HG02763 (cell line): ENCODE results near the gene COMT.

ENCODE experiments used
- ATAC-seq: cut with Tn5 transposase; IDR thresholded peaks from one replicate; pipeline ENCODE4 v1.9.1; 2021; ENCODE audit warnings: mild to moderate bottlenecking, moderate library complexity; ENCODE audit not compliant: unreplicated experiment

The COMT gene

DNA sequence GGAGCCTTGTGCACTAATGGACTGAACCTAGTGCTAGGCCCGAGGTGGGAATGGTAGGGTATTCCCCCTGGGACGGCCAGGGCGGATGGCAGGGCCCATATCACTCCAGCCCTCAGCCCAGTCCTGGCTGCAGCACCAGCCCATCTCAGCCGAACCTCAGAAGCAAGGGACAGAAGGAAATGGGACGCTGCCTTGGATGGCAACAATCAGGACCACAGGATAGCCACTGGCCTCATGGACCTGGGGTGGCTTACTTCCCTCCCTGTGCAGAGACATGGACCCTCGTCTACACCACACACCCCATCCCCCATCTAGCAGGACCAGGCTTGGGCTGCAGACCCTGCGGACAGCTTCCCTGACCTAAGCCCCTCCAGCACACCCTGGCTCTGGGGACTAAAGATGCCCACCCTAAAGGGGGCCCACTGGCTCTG, 50.9 kb downstream of the COMT start:
- no peak for ATAC-seq

DNA sequence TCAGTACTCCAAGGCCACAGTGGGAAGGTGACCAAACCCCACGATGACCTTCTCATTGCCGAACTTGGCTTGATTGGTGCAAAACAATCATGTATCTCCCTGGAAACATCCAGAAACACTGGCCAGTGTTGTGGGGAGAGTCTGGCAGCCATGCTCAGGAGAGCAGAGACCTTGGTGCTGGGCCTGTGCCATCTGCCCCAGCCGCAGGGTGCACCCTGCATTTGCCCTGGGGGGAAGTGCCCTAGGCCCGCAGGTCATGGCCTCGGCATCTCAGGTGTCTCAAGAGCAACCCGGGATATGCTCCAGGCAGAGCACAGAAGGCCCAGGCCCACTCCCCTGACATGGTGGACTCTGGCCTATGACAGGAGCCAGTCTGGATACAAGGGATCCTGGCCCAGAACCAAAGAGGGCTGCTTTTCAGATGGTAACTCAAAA, 51.4 kb downstream of the COMT start:
- no peak for ATAC-seq

DNA sequence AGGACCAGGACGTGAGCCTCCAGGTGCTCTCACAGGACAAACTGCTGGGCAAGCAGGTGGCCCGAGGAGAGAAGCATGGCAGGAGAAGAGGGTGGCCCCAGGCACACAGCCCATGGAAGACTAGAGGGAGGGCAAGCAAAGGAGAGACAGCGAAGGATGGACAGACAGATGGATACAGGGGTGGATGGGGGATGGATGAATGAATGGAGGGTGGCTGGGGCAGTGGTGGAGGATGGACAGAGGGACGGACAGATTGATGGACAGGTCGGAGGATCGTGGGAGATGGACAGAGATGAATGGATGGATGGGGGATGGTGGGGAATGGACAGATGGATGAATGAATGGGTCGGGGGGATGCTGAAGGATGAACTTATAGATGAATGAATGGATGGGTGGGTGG, 52.4 kb downstream of the COMT start:
- ATAC-seq, result no peak

DNA sequence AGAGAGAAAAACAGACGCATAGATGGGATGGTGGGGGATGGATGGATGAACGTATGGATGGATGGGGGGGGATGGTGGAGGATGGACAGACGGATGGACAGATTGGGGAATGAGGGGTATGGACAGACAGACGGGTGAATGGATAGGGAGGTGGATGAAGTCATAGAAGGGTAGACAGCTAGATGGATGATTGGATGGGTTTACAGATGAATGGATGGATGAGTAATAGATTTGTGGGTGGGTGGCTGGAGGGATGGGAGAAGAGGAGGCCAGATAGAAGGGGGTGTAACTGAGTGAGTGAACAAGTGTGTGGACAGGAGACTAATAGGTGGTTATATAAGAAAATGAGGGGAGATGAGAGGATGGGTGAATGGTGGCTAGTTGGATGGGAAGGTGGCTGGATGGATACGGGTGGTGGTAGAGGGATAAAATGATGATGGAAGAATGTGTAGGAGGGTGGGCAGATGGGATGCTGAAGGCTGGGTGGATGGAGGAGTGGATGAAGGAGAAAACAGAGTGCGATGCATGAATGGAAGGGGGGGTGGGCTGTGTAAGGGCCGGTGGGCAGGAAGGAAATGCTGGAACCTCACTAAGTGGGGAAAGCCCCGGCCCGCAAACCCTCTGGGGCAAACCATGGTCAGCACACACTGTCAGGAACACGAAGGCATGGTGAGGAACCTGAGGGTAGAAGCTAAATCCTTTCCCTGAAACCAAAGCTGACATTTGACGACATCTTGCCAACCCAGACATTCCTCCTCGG, 53.5 kb downstream of the COMT start:
- no peak for ATAC-seq

DNA sequence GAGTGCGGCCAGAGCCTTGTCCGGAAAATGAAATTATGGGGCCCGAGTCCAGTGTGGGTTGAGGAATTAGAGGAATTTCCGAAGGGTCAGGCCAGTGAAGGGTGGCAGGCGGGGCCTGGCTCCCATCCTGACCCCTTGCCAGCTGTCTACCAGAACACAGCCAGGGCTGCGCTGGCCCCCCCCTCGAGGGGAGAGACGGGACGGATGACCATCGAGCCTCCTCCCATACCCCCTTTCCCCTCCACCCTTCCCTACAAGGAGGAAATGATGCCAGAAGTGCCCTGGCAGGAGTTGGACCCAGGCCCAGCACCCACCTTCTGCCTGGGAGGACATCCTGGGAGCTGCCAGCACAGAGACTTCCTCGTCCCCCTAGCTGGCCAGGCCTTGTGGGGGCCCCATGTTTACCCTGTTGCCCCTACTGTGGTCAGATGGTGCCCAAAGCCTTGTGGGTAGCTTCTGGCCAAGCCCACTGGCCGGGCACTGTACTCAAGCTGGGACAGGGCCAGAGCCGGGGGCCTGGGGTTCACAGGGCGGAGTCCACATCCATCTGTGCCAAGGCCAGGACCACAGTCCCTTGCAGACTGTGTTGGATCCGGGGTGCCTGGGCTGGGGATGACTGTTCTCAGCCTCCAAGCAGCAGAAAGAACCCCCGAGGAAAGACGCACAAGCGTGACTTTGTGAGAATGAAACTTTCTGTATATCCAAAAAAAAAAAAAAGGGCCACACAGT, 54.2 kb downstream of the COMT start:
- no peak for ATAC-seq

DNA sequence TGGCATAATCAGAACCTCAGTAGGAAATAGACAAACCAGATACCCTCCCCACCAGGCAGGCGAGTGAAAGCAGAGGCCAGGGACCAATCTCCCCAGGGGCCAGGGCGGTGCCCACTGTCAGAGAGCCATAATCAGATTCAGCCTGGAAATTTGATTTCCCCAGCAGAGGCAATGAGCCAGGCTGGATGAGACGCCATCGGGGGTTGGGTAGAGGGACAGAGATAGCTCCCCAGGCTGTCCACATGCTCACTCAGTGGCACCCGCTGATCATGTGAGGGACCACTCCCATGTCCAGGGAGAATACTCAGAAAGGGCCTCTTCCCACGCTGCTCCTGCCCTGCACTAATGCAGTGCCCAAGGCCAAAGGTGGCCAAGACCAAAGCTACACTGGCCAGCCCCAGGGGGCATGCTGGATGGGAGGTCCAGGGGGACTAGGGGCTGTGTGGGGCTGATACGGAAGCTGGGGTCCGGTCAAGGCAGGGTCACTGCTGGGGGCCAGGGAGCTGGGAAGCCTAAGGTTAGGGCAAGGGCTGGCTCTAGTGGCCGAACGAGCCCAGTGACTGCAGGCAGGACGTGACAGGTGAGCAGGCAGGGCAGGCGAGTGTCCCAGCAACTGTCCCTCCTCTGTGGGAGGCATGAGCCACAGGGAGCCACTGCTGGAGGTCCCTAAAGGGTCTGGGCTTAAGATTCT, 55.3 kb downstream of the COMT start:
- no peak for ATAC-seq

DNA sequence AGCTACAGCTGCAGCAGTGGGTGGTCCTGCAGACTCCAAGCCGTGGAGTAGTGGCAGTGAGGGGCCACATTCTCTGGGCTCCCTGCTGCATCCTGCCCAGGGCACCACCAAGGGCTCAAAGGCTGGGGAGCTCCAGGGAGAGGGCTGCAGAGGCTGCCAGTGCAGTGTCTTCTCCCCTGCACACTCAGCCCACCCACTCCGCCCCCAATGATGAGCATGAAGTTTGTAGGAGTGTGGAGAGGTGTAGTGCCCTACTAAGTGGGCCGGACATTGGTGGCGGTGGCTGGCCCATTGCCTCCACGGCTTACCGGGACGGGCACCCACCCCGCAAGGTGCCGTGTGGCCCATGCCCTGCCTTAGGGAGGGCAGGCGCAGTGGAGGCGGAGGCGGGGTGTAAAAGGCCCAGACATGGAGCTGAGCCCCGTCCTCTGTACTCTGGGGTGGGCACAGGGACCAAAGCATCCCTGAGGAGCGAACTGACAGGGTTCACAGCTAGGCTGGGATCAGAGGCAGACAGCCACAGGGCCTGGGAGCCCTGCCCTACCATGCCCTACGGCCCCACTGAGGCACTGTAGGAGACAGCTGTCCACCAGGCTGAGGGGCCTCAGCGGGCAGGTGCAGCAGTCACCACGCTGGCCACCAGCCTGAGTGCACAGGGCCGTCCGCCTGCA, 56.1 kb downstream of the COMT start:
- ATAC-seq, result no peak

DNA sequence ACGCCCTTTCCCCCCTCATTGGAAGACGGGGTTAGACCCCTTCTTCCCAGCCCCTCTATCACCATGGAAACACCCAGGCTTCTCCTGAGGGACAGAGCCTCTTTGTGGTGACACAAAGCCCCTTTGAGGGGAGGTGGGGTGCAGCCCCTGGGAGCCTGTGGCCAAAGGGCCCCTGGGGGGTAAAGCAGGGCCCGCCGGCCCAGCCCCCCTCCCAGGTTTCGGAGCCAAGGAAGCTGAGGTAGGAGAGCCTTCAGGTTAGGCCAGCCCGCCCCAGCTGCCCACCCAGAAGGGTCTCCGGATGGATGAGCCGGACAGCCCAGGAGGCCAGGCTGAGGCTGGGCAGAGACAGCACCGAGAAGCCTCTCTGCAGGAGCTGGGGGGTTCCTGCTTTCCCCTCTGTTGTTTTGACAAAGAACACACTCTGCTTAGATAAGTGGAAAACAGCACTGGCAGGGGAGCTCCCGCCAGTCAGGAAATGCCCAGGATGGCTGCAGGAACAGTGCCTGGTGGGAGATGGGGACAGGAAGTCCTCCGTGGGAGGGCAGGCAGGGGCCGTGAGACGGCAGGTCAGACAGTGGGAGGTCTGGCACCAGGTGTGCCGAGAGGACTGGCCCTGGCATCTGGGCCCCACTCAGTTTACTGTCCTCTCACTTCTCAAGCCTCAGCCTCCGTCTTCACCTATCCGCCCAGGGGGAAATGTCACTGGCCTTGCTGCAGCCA, 56.8 kb downstream of the COMT start:
- ATAC-seq, result no peak

DNA sequence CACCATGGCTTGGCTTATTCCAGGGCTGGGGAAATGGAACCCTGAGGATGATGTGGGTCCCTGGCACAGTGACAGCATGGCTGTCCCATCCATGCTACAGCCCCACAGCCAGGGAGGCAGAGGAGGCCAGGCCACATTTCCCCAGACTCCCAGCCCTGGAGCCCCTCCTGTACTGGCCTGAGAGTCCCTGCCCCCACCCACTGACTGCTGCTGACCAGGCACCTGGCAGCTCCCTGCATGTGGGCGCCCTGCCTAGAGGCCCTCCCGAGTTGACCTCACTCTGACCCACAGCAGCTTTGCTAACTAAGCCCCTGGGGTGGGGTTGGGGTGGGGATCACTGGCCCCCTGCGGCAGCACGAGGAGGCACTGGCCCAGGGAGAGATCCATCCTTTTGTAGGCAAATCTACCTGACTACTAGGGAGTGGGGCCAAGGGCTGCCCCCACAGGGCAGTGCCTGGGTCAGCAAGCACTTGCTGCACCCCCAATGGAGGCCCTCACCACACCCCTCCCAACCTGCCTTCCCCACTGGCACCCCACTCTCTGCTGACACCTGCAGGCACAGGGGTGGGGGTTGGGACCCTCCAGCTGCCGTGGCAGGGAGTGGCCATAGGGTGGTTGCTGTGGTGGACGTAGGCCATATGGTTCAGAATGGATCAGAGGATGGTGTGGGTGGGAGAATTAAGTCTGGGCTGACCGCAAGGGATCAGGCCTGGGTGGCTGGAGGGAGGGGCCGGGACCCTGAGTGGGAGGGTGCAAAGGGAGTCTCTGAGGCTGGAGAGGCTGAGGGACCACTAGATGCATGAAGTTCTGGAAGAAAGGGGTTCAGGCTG, 57.6 kb downstream of the COMT start:
- no peak for ATAC-seq

DNA sequence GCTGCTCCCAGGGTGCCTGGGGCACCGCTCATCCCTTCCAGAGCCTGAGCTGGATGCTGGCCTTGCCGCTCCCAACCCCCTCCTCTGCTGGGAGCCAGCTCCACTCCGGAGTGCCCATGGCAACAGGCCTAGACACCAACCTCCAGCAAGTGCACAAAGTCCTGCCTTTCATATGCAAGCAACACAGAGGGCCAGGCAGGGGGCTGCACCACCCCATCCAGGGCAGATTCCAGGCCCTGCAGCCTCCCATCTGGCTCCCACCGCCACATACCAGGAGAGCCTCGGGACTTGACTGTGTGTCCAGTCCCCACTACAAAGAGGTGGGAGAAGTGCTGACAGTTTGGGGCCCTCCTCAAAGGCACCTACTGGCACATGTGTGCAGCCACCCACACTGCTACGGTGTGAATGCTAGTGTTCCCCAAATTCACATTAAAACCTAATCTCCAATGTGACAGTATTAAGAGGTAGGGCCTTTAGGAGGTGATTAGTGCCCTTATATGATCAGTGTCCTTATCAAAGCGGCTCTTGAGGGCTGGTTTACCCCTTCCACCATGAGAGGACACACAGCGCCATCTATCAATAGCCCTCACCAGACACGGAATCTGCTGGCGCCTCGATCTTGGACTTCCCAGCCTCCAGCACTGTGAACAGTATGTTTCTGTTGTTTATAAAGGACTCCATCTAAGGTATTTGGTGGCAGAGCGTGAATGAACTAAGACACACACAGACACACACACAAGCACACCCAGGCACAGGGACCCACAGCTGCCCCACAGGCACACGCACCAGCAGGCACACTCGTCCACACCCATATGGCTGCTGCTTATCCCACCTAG, 58.9 kb downstream of the COMT start:
- no peak for ATAC-seq

DNA sequence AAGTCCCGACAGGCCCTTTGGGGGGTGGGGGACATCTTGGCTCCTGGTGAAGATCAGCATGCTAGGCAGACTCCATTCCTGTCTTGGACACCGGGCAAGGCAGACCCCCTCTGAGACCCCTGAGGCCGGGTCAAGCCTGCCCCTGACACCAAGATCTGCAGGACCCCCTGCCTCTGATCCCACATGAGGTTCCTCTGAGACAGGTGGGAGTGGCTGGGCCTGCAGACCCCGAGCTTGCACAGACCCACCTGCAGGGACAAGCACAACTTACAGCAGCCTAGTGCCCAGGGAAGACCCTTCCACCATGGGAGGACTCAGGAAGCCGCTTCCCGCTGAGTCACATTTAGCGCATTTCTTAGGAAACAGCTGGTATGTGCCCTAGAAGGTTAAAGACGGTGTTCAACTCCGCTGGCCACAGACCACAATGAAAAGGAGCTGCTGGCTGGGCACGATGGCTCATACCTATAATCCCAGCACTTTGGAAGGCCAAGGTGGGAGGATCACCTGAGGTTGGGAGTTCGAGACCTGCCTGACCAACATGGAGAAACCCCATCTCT, 59.6 kb downstream of the COMT start:
- ATAC-seq, result no peak

DNA sequence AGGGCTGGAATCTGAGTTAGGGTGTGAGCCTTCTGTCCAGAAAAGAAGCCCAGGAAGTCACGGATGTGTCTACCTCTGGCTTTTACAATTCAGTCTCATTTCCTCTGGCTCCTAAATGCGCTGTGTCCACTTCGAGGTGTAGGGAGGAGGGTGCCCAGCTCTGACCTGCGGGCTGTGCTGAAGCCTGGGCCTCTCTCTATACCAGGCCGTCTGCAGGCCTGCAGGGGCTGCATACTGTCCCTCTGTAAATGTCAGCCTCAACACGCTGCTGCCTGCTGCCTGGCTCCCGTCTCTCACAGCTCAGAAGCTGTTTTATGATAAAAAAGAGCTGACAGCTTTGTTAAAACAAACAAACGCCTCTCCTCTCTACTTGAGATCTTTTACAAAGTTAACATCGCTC, 60.6 kb downstream of the COMT start:
- no peak for ATAC-seq

DNA sequence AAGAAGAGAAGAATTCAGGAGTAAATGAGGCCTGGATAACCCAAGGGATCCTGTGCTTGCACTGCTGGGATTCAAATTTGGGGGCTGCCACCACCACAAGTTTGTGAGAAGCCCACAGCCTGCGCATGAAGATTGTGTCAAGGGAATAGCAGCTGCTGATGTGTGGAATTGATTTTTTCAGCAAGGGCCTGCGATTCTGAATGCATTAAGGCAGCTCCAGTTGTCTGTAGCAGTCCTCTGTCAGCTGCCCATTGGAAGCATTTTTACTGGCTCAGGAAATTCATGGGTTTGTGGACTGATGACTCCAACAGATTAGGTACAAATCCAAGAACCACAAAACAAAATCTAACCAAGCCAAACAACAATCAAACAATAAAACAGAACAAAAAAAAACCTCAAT, 61.1 kb downstream of the COMT start:
- ATAC-seq, result no peak

DNA sequence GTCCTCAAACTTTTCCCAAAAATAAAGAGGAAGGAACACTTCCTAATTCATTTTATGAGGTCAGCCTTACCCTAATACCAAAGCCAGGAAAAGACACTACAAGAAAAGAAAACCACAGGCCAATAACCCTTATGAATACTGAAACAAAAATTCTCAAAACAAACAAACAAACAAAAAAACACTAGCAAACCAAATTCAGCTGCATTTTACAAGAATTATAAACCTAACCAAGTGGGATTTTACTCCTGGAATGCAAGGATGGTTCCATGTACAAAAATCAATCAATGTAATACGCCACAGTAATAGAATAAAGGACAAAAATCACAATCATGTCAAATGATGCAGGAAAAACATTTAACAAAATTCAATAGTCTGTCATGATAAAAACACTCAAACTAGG, 61.7 kb downstream of the COMT start:
- ATAC-seq, result no peak

DNA sequence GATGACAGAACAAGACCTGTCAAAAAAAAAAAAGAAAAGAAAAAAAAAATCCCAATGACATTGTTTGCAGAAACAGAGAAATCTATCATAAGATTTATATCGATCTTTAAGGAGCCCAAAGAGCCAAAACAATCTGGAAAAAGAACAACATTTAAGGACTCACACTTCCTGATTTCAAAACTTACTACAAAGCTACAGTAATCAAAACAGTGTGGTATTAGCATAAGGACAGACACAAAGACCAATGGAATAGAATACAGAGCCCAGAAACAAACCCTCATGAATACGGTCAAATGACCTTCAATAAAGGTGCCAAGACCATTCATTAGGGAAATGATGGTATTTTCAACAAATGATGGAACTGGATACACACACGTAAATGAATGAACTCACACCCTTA, 62.9 kb downstream of the COMT start:
- no peak for ATAC-seq

DNA sequence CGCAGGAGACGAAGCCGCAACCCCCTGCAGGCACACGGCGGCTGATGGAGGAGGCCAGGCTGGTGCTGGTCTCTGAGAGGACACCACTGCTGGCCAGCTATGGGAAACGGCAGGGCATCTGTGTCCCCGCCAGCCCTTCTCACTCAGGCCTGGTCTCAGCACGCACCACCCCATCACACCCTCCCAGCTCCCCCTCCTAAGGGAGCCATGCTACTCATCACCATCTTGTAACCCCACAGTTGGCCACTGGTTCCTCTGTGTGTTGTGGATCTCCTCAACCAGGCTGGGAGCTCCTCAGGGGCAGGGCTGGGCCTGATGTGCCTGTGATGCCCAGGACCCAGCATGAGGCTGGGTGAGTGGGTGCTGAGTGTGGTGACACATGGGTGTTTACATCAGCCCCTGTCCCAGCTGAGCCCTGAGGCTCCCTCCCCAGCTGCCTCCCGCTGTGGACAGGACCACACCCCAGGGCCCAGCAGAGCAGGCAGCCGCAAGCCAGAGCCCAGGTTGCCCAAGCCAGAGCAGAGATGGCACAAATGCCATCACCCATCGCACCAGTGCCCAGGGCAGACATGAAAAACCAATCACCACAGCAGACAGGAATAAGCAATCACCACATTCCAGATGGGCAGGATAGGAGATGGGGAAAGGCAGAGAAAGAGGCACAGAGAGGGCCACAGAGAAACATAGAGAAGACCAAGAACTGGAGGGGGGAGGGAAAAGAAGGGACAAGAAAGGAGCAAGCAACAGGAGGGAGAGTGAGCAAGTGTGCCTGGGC, 66.8 kb downstream of the COMT start:
- no peak for ATAC-seq

DNA sequence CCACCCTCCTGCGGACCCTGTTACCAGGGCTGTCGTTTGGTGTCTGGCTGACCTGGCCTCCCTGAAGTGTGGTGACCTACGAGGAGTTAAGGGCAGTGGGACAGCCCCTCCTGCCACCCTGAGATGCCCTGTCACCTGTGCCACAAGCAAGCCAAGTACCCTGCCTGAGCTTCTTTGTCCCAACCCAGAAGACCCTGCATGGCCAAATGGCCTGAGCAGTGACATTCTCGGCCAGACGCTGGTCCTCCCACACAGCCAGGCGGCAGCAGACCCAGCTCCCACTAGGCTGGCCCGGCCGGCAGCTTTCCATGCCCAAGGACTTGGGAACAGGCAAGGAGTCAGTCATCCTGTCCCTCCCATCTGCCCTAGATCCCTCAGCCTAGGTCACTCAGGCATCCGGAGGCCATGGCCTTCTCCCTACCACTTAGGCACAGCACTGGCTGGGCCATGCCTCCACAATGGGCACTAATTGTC, 67.5 kb downstream of the COMT start:
- no peak for ATAC-seq
